Measurements from ENCODE around the gene C14orf180.

Gene C14orf180

GRCh38 chr14:104554608-104555429 lies 24.7 kb upstream of the C14orf180 start:
- no peak overlapping the region for H3K4me3 ChIP-seq (ENCODE audit: low read depth, low read length)
- no peak for TF ChIP-seq CTCF (IDR thresholded peaks at IDR 0.05; ENCODE audit: insufficient read depth, low read depth, low read length, missing control alignments)
- DNase-seq (ENCODE audit: low read depth): no peak

GRCh38 chr14:104555430-104556255 lies 23.9 kb upstream of the C14orf180 start:
- no peak for DNase-seq (ENCODE audit: low read depth)
- no peak overlapping the region for H3K4me3 ChIP-seq (ENCODE audit: low read depth, low read length)
- TF ChIP-seq CTCF (IDR thresholded peaks at IDR 0.05; ENCODE audit: insufficient read depth, low read depth, low read length, missing control alignments): no peak

DNA sequence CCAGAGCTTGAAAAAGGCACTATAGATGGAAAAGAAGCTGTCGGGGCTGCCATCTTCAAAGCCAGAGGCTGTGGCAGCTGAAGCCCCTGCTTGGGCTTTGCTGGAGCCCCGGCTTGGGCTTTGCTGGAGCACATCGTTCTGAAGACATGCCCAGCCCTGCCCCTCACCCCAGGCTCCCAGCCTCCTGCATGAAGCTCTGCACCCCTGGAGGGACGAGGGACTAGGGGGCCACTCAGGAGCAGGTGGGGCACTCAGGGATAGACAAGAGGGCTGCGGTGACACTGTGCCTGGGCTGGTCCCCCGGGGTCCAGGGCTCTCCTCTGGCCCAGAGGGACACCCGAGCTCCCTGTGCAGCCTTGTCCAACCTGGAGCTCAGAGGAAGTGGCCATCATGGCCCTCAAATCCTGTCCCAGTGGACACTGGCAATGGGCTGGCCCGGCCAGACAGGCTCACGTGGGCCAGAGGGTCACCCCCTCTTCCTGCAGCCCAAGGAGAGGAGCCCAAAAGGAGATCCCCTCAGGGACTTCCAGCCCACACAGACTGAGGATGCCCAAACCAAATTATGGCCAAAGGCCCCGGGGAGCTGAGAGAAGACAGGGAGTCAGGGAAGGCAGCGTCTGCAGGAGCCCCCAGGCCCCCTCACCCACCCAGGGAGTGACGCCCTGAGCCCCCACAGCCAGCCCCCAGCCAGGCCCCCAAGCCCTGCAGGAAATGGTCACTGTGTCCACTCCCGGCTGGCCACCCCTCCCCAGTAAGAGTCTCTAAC lies 23.1 kb upstream of the C14orf180 start:
- no peak for DNase-seq (ENCODE audit: low read depth)
- H3K4me3 ChIP-seq (ENCODE audit: low read depth, low read length): no peak overlapping the region
- no peak for TF ChIP-seq CTCF (IDR thresholded peaks at IDR 0.05; ENCODE audit: insufficient read depth, low read depth, low read length, missing control alignments)

DNA sequence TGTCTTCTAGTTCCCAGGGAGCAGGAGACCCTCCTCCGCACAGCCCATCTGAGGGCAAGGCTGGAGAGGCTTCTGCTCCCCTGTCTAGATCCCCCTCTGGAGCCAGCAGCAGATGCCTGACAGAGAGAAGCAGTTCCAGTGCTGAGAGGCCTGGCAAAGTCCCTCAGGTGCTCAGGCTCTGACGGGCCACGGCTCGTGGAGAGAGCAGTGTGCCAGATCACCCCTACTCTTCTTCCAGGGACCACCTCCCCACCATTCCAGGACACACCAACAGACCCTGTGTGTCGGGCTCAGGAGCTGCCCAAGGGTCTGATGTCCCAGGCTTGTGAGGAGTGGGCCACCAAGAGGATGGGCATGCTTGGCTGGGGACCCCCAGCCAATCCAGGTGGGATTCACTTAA lies 22.5 kb upstream of the C14orf180 start:
- DNase-seq (ENCODE audit: low read depth): no peak
- no peak overlapping the region for H3K4me3 ChIP-seq (ENCODE audit: low read depth, low read length)
- no peak for TF ChIP-seq CTCF (IDR thresholded peaks at IDR 0.05; ENCODE audit: insufficient read depth, low read depth, low read length, missing control alignments)

- no peak for DNase-seq (ENCODE audit: low read depth)
- no peak overlapping the region for H3K4me3 ChIP-seq (ENCODE audit: low read depth, low read length)
- no peak for TF ChIP-seq CTCF (IDR thresholded peaks at IDR 0.05; ENCODE audit: insufficient read depth, low read depth, low read length, missing control alignments)
Measured at GRCh38 chr14:104557766-104558165, 21.8 kb upstream of the C14orf180 start.

DNA sequence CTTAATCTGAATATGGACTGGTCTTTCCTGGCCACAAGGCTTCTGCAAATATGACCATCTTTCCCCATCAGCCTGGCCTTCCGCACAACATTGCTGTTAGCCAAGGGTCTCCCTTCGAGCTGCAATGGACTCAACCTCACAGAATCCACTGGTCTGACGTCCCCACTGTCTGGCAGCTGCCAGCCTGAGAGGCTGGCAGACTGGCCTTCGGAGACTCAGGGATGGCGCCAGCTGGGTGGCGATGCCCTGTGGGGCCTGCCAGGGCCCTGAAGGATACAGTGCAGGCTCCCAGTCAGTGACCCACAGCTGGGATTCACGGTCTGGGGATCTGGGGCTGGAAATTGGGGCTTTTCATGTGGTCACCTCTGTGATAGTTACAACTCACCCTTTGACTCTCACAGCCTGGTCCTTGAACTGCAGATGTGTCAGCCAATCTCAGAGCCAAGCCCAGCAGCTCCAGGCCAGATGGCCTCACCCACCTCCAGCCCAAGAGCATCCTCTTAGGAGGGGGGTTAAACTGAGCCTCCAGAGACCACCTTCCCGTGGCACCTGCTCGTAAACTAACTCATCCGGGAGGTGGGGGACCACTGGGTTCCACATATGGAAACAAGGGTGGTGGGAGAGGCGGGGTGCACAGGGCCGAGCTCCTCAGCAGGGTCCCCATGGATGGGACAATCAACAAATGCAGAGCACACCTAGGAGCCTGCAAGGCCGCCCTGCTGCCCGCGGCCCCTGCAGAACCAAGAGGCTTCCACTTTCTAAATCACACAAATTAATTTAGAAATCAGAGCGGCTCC lies 21.1 kb upstream of the C14orf180 start:
- TF ChIP-seq CTCF (IDR thresholded peaks at IDR 0.05; ENCODE audit: insufficient read depth, low read depth, low read length, missing control alignments): no peak
- no peak overlapping the region for H3K4me3 ChIP-seq (ENCODE audit: low read depth, low read length)
- DNase-seq (ENCODE audit: low read depth): no peak
